C4-2B (cell line): ENCODE data around the gene WWOX.

ENCODE experiments used
- H3K27ac ChIP-seq: fragments of 450-650 bp; 2 replicates; pipeline ENCODE4 v1.5.1; 2017
- ZFX ChIP-seq: fragments of 450-650 bp; IDR thresholded peaks from 2 replicates; pipeline ENCODE4 v1.6.1; 2017
- TF ChIP-seq, protein P1 (sequence below): fragments of 450-650 bp; conservative IDR thresholded peaks from 2 replicates; pipeline ENCODE4 v1.5.1; 2017; ENCODE audit warnings: mild to moderate bottlenecking

The WWOX gene

DNA sequence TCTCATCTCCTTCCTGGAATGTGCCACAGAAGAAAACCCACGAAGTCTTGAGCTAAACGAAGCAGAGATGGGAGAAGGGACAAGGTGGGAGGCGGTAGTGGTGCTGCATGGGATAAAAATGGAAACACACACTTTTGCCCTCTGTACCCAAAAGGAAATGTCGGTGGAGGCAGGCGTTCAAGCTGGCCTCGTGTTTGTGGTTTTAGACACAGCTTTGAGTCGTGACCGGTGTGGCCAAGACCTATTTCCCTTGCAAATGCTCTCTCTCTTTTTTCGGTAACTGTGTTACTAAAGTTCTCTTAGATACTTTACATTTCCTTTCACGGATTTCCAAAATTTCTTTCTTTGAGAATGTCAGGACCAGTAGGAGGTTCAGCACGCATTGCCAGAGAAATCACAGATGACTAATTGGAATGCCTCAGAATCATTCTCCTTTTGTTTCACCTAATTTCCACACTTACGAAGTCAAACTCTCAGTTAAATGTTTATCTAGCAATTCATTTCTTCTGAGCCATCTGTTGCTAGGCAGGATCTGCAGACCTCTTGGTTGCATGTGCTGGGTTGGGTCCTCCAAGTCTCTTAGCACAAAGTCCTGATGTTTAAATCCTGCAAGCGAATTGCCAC, 1088.8 kb downstream of the WWOX start:
- no peak overlapping the region for H3K27ac ChIP-seq
- TF ChIP-seq, protein P1, sequence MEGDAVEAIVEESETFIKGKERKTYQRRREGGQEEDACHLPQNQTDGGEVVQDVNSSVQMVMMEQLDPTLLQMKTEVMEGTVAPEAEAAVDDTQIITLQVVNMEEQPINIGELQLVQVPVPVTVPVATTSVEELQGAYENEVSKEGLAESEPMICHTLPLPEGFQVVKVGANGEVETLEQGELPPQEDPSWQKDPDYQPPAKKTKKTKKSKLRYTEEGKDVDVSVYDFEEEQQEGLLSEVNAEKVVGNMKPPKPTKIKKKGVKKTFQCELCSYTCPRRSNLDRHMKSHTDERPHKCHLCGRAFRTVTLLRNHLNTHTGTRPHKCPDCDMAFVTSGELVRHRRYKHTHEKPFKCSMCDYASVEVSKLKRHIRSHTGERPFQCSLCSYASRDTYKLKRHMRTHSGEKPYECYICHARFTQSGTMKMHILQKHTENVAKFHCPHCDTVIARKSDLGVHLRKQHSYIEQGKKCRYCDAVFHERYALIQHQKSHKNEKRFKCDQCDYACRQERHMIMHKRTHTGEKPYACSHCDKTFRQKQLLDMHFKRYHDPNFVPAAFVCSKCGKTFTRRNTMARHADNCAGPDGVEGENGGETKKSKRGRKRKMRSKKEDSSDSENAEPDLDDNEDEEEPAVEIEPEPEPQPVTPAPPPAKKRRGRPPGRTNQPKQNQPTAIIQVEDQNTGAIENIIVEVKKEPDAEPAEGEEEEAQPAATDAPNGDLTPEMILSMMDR = no peak
- TF ChIP-seq ZFX = no peak

DNA sequence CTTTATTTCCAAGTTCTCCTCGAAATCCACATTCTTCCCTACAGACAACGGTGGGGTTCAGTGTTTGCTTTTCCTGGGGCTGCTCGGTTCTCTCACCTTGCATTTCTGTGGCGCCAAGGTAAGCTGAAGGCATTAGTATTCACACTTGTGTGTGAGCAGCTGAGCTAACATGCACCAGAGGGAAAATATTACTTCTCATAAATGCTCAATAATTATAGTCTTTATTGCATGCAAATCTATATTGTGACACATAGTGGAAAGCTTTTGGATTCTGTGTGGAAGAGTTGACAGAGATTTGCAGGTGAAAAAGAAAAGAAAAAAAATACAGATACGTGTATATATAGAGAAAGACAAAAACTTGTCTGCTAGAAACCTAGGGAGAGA, 1089.3 kb downstream of the WWOX start:
- no peak for TF ChIP-seq ZFX
- TF ChIP-seq, protein P1 = no peak
- H3K27ac ChIP-seq = no peak overlapping the region

DNA sequence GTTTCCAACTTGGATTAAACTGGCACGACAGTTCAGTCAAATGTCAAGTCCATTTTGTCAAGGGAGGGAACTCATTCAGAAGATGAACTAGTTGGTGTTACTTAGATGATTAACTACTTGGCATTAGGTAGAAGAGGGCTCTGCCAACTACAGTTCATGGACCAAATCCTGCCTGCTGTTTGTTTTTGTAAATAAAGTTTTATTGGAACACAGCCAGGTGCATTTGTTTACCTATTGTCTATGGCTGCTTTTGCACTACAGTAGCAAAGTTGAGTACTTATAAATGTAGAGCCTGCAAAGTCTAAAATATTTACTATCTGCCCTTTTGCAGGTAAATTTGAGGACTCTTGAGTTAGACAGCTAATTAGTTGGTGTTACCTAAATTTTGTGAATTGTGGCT, 1091.1 kb downstream of the WWOX start:
- no peak overlapping the region for H3K27ac ChIP-seq
- no peak for TF ChIP-seq ZFX
- TF ChIP-seq, protein P1 = no peak

GRCh38 chr16:79191933-79192332, 1092.5 kb downstream of the WWOX start:
- TF ChIP-seq ZFX = no peak
- TF ChIP-seq, protein P1 = no peak

DNA sequence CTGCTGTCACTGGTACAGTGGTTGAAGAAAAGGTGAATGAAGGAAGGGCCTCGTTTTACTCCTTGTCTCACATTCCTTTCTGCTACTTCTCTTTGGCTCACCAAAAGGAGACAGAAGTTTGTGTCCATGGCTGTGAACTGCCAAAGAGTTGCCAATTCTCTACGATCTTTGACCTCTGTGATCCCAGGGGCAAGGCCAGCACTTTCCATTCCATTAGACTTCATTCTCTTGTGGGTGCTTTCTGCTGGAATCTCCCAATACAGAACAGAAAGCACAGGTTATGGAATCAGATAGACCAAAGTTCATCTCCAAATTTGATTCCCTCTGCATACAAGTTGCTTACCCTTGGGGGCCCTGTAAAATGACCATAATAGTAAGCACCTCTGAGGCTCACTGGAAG, 1093.5 kb downstream of the WWOX start:
- TF ChIP-seq, protein P1 = no peak
- no peak for TF ChIP-seq ZFX
- H3K27ac ChIP-seq = no peak overlapping the region

More at GRCh38 chr16:79191933-79192332, 1092.5 kb downstream of the WWOX start:
- H3K27ac ChIP-seq = no peak overlapping the region

GRCh38 chr16:79194291-79194690, 1094.8 kb downstream of the WWOX start:
- TF ChIP-seq, protein P1 = no peak
- TF ChIP-seq ZFX = no peak
- H3K27ac ChIP-seq = no peak overlapping the region

DNA sequence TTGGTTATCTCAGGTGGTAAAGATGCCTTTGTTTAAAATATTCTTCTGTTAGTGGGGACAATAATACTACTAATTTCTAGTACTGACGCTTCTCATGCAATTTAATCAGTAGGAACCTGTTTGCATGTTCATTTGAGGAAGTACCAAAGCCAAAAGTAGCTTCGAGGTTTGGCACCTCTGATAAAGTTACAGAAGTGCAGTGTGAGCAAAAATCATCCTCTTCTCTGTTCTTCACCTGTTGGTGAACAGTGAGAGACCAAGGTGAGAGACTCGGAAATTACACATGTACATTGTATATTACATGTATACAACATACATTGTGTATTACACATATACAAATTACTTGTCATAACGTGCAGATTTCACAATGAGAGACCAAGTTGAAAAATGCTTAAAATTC, 1096.5 kb downstream of the WWOX start:
- H3K27ac ChIP-seq = no peak overlapping the region
- TF ChIP-seq, protein P1 = no peak
- TF ChIP-seq ZFX = no peak
